Choroid plexus epithelial cell (primary cell): ENCODE data around the gene NFKB1.
A peak's percentile ranks its signal among the peaks of the same experiment; 100 is the strongest.

Experiments used
- DNase-seq: peaks from one replicate; pipeline ENCODE4 v3.0.0-alpha.2; 2010; ENCODE audit warnings: low read depth
- H3K4me3 ChIP-seq: 2 replicates; pipeline ENCODE4 v1.5.1; 2011; ENCODE audit warnings: low read depth, mild to moderate bottlenecking, control low read depth, low read length, moderate library complexity
- CTCF ChIP-seq: conservative IDR thresholded peaks from 2 replicates; pipeline ENCODE4 v1.5.1; 2011; ENCODE audit warnings: low read depth, mild to moderate bottlenecking, control low read depth, inconsistent platforms, low read length, moderate library complexity

Gene NFKB1

GRCh38 chr4:102500696-102501446 is at the start of gene NFKB1:
Gene NFKB1, plus strand, starts transcription at chr4:102501359. Its CDS starts 24,160 bp downstream, at chr4:102525519.
- peak; percentile 87 for DNase-seq
- TF ChIP-seq CTCF = no peak
- H3K4me3 ChIP-seq = peak within 1 kb of the TSS; percentile 75

- no peak for DNase-seq
- TF ChIP-seq CTCF = no peak
- H3K4me3 ChIP-seq = no peak overlapping the region
These were observed 48.3 kb upstream of the NFKB1 start for GRCh38 chr4:102452854-102453253.

- TF ChIP-seq CTCF = no peak
- no peak overlapping the region for H3K4me3 ChIP-seq
- DNase-seq = no peak
These were observed 47.3 kb upstream of the NFKB1 start for GRCh38 chr4:102453827-102454226.

GRCh38 chr4:102454268-102454667 is 46.9 kb upstream of the NFKB1 start:
- TF ChIP-seq CTCF = no peak
- no peak for DNase-seq
- no peak overlapping the region for H3K4me3 ChIP-seq

- no peak for DNase-seq
- TF ChIP-seq CTCF = no peak
- H3K4me3 ChIP-seq = no peak overlapping the region
These were observed 46.0 kb upstream of the NFKB1 start for GRCh38 chr4:102454981-102455685.

GRCh38 chr4:102455750-102456149 is 45.4 kb upstream of the NFKB1 start:
- DNase-seq = no peak
- H3K4me3 ChIP-seq = no peak overlapping the region
- no peak for TF ChIP-seq CTCF
